ENCODE data around the gene NDUFS6. TPM values are rescaled to one million over a fixed set of nuclear protein-coding genes. Genes with fewer than 3 reads are reported as not detected.

The NDUFS6 gene
- total RNA-seq, 4 donors from 2014 or later, result 38.9 to 64.5 (median 51.2) TPM

DNA sequence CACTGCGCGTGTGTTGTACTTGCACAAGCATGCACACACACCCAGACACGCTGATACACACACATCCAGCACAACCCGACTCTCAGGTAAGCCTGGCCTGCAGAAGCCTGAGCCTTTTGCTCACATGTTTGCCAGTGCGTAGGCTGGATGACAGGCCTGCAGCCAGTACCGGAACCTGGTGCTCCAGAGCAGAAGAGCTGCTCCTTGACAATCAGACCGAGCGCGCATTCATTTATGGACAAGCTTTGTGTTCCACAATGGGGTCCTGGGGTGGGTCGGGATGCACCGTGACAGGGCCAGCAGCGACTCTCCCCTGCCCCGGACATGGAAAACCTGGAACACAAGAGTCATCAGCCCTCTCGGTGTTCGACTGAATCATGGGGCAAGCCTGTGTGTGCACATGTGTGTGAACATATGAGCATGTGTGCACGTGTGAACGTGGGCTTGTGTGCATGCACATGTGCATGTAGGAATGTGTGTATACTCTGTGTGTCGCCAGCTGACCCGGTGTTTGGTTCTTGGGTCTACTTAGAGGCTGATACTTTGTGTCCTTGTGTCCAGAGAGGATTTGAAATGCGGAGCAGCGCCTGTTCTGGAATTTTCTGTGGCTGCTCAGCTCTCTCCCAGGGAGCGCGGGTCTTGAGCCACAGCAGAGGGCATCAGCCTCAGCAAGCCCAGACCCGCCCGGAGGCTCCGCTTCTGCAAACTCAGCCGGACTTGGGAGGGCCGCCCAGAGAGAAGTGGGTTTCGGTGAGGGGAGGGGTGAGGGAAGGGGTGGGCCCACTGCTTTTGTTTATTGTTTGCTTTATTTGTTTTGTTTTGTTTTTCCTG, 49.3 kb downstream of the NDUFS6 start:
- no peaks in the 10 kb centered on the region for H3K36me3 ChIP-seq
- TF ChIP-seq POLR2A (IDR thresholded peaks at IDR 0.05) (no peak), POLR2AphosphoS5 (IDR thresholded peaks at IDR 0.05) (no peak), EP300 (IDR thresholded peaks at IDR 0.05) (no peak)
- TF ChIP-seq, protein P1, sequence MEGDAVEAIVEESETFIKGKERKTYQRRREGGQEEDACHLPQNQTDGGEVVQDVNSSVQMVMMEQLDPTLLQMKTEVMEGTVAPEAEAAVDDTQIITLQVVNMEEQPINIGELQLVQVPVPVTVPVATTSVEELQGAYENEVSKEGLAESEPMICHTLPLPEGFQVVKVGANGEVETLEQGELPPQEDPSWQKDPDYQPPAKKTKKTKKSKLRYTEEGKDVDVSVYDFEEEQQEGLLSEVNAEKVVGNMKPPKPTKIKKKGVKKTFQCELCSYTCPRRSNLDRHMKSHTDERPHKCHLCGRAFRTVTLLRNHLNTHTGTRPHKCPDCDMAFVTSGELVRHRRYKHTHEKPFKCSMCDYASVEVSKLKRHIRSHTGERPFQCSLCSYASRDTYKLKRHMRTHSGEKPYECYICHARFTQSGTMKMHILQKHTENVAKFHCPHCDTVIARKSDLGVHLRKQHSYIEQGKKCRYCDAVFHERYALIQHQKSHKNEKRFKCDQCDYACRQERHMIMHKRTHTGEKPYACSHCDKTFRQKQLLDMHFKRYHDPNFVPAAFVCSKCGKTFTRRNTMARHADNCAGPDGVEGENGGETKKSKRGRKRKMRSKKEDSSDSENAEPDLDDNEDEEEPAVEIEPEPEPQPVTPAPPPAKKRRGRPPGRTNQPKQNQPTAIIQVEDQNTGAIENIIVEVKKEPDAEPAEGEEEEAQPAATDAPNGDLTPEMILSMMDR (IDR thresholded peaks at IDR 0.05), result no peak
- H3K4me3 ChIP-seq, result no peak overlapping the region
- WGBS, result 56% methylated on average over 26 of the region's 29 CpGs
- H3K4me1 ChIP-seq, result peaks cover 11% of the 10 kb centered on the region
- DNase-seq (ENCODE audit: low spot score in 2 of 2), result no peak
- peaks cover 72% of the 10 kb centered on the region for H3K27me3 ChIP-seq
- no peaks in the 10 kb centered on the region for H3K9me3 ChIP-seq
- H3K27ac ChIP-seq, result no peak overlapping the region

DNA sequence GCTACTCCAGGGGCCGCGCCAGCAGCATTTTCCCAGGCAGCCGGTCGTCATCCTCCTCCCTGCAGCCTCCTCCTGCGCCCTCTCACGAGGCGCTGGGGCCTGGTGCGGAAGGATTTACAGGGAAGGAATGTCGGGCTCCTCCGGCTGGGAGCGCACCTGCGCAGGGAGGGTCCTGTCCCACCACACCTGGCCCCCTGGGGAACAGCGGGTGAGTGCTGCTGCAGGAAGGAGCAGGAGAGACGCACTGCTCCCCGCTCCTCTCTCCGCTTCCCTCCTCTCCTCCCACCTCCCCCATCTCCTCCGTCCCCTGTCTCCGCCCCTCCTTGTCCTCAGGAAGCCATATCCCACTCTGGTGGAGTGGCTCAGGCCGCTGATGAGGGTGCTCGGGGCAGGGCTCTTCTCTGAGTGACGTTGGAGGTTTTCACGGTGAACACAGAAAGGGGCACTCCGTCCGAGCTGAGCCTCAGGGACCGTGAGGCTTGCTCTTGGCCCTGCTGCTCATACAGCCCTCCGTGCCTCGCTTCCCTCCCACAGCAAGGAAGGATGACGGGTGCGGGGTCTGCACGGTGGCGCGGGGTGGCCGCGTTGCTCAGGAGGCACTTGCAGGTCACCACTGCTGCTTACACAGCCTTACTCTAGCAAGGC, 50.2 kb downstream of the NDUFS6 start:
- TF ChIP-seq EP300 (IDR thresholded peaks at IDR 0.05) (no peak), POLR2A (IDR thresholded peaks at IDR 0.05) (no peak), POLR2AphosphoS5 (IDR thresholded peaks at IDR 0.05) (no peak)
- TF ChIP-seq, protein P1 (IDR thresholded peaks at IDR 0.05), result no peak
- Histone ChIP-seq H3K4me3 (no peak overlapping the region), H3K36me3 (no peaks in the 10 kb centered on the region), H3K9me3 (no peaks in the 10 kb centered on the region), H3K27me3 (peaks cover 80% of the 10 kb centered on the region), H3K4me1 (peaks cover 11% of the 10 kb centered on the region), H3K27ac (no peak overlapping the region)
- DNase-seq (ENCODE audit: low spot score in 2 of 2), result no peak
- 13% methylated on average over 25 of the region's 34 CpGs for WGBS

DNA sequence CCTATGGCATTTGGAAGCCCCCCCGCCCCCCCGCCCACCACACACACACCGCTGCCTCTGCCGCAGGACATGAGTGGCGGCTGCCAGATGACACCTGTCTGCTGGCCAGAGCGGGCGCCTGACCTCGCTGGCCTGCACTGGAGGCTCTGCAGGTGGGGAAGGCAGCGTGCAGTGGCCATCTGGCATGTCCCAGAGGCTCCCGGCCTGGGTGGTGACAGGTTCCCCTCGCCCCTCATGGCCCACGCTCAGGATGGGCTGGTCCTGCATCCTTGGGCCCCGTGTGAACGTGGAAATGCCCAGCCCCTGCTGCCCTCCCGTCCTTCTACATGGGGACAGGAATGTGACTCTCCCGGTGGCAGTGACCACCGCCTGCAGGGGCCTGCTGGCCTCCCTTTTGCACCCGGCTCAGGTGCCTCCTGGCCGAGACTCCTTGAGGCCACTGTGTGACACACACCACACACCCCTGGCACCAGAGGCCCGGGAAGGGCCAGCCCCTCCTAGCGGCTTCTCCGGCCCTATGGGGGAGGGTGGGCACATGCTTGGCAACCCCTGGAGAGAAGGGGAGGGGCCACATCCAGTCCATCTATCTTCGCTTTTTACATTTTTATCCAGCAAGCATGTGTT, 51.2 kb downstream of the NDUFS6 start:
- Histone ChIP-seq H3K4me3 (no peak overlapping the region), H3K9me3 (no peaks in the 10 kb centered on the region), H3K27me3 (peaks cover 89% of the 10 kb centered on the region), H3K27ac (no peak overlapping the region), H3K4me1 (peaks cover 11% of the 10 kb centered on the region), H3K36me3 (no peaks in the 10 kb centered on the region)
- TF ChIP-seq POLR2A (IDR thresholded peaks at IDR 0.05) (no peak), EP300 (IDR thresholded peaks at IDR 0.05) (no peak), POLR2AphosphoS5 (IDR thresholded peaks at IDR 0.05) (no peak)
- TF ChIP-seq, protein P1 (IDR thresholded peaks at IDR 0.05), result no peak
- DNase-seq (ENCODE audit: low spot score in 2 of 2), result no peak
- WGBS, result 86% methylated on average over 7 of the region's 23 CpGs

DNA sequence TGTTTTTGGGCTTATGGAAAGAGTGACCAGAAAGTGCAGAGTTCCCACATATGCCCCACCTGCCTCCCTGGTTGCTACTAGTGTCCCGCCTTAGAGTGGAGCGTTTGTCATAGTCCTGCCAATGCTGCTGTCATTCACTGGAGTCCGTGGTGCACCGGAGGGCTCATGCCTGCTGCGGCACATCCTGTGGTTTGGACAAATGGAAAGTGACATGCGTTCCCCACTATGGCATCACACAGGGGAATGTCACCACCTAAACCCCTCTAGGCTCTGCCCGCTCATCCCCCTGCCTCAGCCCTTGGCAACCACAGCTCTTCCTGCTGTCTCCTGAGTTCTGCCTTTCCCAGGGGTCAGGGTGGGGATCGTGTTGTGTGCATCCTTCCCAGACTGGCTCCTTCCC, 52.3 kb downstream of the NDUFS6 start:
- TF ChIP-seq, protein P1 (IDR thresholded peaks at IDR 0.05), result no peak
- TF ChIP-seq EP300 (IDR thresholded peaks at IDR 0.05), result no peak
- no peak for TF ChIP-seq POLR2A (IDR thresholded peaks at IDR 0.05)
- no peak for TF ChIP-seq POLR2AphosphoS5 (IDR thresholded peaks at IDR 0.05)
- Histone ChIP-seq H3K36me3 (no peaks in the 10 kb centered on the region), H3K27ac (no peak overlapping the region), H3K9me3 (no peaks in the 10 kb centered on the region), H3K4me3 (no peak overlapping the region), H3K4me1 (peaks cover 11% of the 10 kb centered on the region), H3K27me3 (peaks cover 79% of the 10 kb centered on the region)
- DNase-seq (ENCODE audit: low spot score in 2 of 2), result no peak
- 31% methylated on average over 7 of the region's 8 CpGs for WGBS

DNA sequence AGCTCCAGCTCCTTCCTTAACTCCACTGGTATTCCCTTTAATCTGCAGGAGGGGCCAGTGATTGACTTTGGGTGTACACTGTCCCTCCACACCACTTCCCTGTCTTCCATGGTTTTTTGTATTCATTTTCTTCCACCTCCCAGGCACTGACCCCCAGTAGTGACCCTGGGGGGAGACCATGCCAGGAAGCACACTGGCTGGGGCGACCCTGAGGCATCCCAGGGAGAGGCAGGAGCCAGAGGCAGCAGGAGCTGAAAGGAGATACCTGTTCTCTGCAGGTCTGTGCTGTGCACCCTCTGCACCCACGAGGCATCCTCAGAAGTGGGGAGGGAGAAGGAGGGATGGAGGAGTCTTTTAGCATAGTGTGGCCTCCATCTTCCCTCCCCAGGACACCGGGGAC, 53.9 kb downstream of the NDUFS6 start:
- no peaks in the 10 kb centered on the region for H3K9me3 ChIP-seq
- WGBS, result 61% methylated on average over 2 of the region's 3 CpGs
- TF ChIP-seq POLR2A (IDR thresholded peaks at IDR 0.05), result no peak
- TF ChIP-seq EP300 (IDR thresholded peaks at IDR 0.05), result no peak
- no peak for TF ChIP-seq POLR2AphosphoS5 (IDR thresholded peaks at IDR 0.05)
- TF ChIP-seq, protein P1 (IDR thresholded peaks at IDR 0.05), result no peak
- no peak for DNase-seq (ENCODE audit: low spot score in 2 of 2)
- H3K4me3 ChIP-seq, result no peak overlapping the region
- H3K27me3 ChIP-seq, result peaks cover 70% of the 10 kb centered on the region
- peaks cover 11% of the 10 kb centered on the region for H3K4me1 ChIP-seq
- H3K27ac ChIP-seq, result no peak overlapping the region
- no peaks in the 10 kb centered on the region for H3K36me3 ChIP-seq
